Large intestine (tissue), 3 donors: ENCODE measurements around the gene CCDC86. TPM values are rescaled to one million over a fixed set of nuclear protein-coding genes. Genes with fewer than 3 reads are reported as not detected.

Source experiments
- DNase-seq, 2 donors: peaks; one replicate each; pipeline versions ENCODE4 v3.0.0 to v3.0.0-alpha.2; 2013
- H3K27ac ChIP-seq: one replicate; pipeline ENCODE4 v1.5.1; 2013; ENCODE audit warnings: low read length
- H3K27me3 ChIP-seq: 2 replicates; pipeline ENCODE4 v1.6.1; 2013; ENCODE audit warnings: low read length; ENCODE audit not compliant: control insufficient read depth, insufficient read depth
- H3K36me3 ChIP-seq: 2 replicates; pipeline ENCODE4 v1.6.1; 2013; ENCODE audit warnings: low read length; ENCODE audit not compliant: control insufficient read depth, insufficient read depth
- H3K4me1 ChIP-seq: one replicate; pipeline ENCODE4 v1.6.1; 2013; ENCODE audit warnings: low read length; ENCODE audit not compliant: control insufficient read depth, insufficient read depth
- H3K4me3 ChIP-seq: one replicate; pipeline ENCODE4 v1.5.1; 2013; ENCODE audit warnings: low read length
- H3K9me3 ChIP-seq: one replicate; pipeline ENCODE4 v1.6.1; 2013; ENCODE audit warnings: mild to moderate bottlenecking, low read depth, low read length, moderate library complexity; ENCODE audit not compliant: control insufficient read depth
- WGBS: methylation state at CpG from one replicate; pipeline ENCODE4 v1.1.5; 2013; ENCODE audit warnings: low lambda C conversion rate; ENCODE audit not compliant: insufficient coverage; 5-methylcytosine and 5-hydroxymethylcytosine counted together
- polyA plus RNA-seq: library from polyadenylated mRNA; unstranded; fragments of 120-200 nt; gene quantifications from one replicate; pipeline ENCODE4 v1.2.1, GENCODE V29; 2013

Gene CCDC86
- polyA plus RNA-seq, 1 donor: 21.6 TPM

DNA sequence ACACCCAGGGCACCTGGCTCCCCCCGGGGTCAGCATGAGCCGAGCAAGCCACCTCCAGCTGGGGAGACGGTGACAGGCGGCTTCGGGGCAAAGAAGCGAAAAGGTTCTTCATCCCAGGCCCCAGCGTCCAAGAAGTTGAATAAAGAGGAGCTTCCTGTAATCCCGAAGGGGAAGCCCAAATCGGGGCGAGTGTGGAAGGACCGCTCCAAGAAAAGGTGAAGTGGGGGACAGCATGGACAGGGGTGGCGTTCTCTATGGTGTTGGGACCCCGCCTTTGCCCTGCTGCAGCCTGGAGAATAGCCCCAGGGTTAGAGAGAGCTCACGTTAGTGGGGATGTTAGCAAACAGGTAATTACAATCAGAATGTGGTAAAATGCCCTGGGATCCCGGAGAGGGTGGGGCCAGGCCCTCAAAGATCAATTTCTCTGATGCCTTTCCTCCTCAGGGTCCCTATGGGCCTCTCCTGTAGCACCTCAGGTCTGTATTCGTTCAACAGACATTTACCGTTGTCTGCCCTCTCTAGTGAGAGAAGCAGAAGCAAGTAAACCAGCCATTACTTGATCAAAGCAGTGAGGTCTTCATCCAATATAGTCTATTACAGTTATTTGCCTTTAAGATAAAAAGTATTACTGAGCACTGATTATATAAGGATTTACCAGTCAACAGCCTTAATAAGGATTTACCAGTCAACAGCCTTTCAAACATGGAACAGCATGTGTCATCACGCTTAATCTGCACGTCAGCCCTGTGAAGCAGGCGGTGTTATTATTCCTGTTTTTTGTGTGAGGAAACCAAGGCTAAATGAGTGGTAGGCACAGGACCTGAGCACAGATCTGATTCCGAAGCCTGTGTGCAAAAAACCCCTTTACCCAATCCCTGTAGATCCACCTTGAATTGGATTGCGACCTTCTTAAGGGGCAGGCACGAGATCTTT is 1.0 kb downstream of the CCDC86 start:
- peaks cover 5% of the 10 kb centered on the region for H3K36me3 ChIP-seq
- no peaks in the 10 kb centered on the region for H3K9me3 ChIP-seq
- H3K4me1 ChIP-seq: peaks cover 27% of the 10 kb centered on the region
- WGBS: no CpG with 5 or more reads among the region's 23 CpGs
- DNase-seq: peak in 1 of 2 donors; percentile 28
- H3K27me3 ChIP-seq: no peaks in the 10 kb centered on the region
- H3K4me3 ChIP-seq: peak overlapping the region; percentile 90
- peak overlapping the region; percentile 68 for H3K27ac ChIP-seq

DNA sequence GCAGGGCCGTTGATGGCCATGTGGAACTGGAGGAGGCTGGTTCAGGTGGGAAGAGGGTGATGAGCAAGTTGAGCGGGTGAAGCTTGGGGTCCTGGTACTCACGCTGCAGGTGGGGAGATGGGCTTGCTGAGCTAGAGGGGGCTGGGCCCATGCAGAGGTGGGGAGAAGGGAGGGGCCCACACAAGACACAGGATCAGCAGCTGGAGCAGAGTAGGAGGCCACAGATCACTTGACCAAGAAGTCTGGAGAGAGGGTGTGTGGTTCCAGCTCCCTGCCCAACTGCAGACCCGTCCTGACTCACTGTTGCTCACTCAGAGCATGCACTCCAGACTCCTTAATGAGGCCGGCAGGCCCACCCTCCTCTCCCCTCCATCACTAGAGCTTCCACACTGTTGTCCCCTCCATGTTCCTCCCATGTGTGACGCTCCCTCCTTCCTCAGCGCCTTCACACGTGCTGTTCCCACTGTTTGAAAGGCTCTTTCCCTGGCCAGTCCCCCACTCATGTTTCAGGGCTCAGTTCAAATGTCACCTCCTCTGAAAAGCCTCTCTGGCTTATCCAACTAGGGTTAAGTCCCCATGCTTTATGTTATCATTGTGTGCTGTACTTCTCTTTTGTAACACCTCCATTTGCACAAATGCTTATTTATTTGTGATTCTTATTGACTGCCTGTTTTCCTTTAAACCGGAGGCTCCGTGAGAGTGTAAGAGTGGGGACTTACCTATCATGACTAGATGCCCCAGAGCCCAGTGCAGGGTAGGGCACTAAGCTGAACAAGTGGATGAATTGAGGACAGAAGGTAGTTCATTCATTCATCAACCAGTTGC is 2.3 kb downstream of the CCDC86 start:
- H3K36me3 ChIP-seq: peaks cover 17% of the 10 kb centered on the region
- peaks cover 27% of the 10 kb centered on the region for H3K4me1 ChIP-seq
- no peaks in the 10 kb centered on the region for H3K9me3 ChIP-seq
- no peak overlapping the region for H3K27ac ChIP-seq
- no peaks in the 10 kb centered on the region for H3K27me3 ChIP-seq
- peak in 1 of 2 donors; percentile 25 for DNase-seq
- no peak overlapping the region for H3K4me3 ChIP-seq
- no CpG with 5 or more reads among the region's 10 CpGs for WGBS

DNA sequence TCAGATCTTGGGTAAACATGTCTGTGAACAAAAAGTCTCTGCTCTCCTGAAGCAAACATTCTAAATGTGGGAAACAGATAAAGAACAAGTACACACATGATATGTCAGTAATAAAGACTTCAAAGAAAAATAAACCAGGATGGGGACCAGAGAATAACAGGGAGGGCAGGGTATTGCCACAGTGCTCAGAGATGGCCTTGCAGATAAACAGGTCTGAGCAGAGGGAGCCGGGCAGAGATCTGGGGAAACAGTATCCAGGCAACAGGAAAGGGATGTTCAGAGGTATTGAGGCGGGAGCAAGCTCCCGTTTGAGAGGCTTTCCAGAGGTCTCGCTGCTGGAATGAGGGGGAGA is 2.9 kb downstream of the CCDC86 start:
- H3K27me3 ChIP-seq: no peaks in the 10 kb centered on the region
- no peak overlapping the region for H3K27ac ChIP-seq
- H3K36me3 ChIP-seq: peaks cover 23% of the 10 kb centered on the region
- H3K4me3 ChIP-seq: no peak overlapping the region
- peak in 1 of 2 donors; percentile 23 for DNase-seq
- H3K4me1 ChIP-seq: peaks cover 27% of the 10 kb centered on the region
- H3K9me3 ChIP-seq: no peaks in the 10 kb centered on the region
- WGBS: no CpG with 5 or more reads among the region's 4 CpGs

DNA sequence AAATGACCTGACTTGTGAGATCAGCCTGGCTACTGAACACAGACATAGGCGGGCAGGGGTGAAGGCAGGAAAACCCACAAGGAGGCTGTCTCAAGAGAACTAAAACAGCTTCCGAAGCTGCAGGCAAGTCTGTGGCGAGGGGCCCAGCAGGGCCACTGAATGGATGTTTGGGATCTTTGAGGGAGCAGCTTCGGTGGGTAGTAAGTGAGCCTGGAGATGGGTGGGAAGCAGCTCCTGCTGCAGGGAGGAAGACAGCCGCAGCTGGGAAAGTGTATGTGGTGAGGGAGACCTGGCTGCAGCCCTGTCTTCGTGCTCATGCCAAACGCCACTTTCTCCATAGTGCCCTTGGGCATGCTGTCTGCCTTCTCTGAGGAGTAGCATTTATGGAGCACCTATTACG is 3.4 kb downstream of the CCDC86 start:
- Histone ChIP-seq H3K27me3 (no peaks in the 10 kb centered on the region), H3K9me3 (no peaks in the 10 kb centered on the region), H3K4me1 (peaks cover 27% of the 10 kb centered on the region), H3K27ac (no peak overlapping the region), H3K4me3 (no peak overlapping the region), H3K36me3 (peaks cover 28% of the 10 kb centered on the region)
- no peak for DNase-seq
- WGBS: no CpG with 5 or more reads among the region's 8 CpGs

DNA sequence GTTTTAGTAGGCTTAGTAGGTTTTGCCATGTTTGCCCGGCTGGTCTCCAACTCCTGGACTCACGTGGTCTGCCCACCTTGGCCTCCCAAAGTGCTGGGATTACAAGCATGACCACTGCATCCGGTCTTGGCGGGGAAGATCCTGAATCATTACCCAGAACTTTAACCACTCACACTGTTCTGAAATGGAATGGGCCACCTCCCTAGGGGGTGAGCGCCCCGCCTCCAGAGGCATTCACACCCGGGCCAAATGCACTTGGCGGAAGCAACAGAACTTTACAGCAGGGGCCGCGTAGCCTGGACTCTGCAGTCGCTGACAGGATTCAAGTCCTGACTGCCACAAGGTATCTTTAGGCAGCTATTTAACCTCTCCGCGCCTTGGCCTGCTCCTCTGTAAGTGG is 5.4 kb downstream of the CCDC86 start:
- no peak for DNase-seq
- H3K4me1 ChIP-seq: peaks cover 32% of the 10 kb centered on the region
- H3K27ac ChIP-seq: no peak overlapping the region
- H3K36me3 ChIP-seq: peaks cover 38% of the 10 kb centered on the region
- H3K9me3 ChIP-seq: no peaks in the 10 kb centered on the region
- no CpG with 5 or more reads among the region's 13 CpGs for WGBS
- no peak overlapping the region for H3K4me3 ChIP-seq
- H3K27me3 ChIP-seq: no peaks in the 10 kb centered on the region

DNA sequence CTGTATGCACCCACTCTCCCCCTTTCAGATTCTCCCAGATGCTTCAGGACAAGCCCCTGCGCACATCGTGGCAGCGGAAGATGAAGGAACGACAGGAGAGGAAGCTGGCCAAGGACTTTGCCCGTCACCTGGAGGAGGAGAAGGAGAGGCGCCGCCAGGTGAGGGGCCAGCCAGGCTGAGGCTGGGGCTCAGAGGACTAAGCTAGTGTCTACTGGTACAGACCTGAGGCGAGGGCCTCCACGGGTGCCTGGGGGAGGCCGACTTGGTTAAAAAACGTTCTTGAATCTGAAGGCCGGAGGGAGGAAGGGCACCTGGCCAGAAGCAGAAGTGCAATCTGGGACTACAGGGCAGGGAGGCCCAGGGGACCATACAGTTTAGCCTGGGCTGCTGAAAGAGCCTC is 6.0 kb downstream of the CCDC86 start:
- H3K27me3 ChIP-seq: no peaks in the 10 kb centered on the region
- WGBS: no CpG with 5 or more reads among the region's 12 CpGs
- H3K36me3 ChIP-seq: peaks cover 38% of the 10 kb centered on the region
- H3K9me3 ChIP-seq: peaks cover under 1% of the 10 kb centered on the region
- peak in 1 of 2 donors; percentile 57 for DNase-seq
- H3K4me1 ChIP-seq: peaks cover 32% of the 10 kb centered on the region
- H3K4me3 ChIP-seq: no peak overlapping the region
- H3K27ac ChIP-seq: no peak overlapping the region

DNA sequence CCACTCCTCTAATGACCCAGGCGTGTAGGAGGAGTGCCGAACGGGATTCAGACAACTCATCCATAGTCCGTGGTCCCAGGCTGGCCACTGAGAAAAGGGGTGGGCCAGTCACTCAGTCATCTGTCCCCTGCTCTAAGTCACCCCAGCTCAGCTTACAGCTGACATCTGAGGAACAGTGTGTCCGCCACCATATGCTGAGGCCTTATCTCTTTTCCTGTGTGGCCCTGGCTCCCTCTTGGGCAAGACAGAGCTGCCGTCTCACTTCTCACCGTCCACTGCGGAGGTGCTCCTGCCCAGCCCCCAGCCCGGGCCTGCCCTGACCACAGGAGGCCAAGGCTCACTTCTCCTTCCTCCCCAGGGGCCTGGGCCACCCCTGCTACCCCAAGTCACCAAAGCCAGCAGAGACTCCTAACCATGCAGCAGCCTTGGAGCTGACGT is 6.8 kb downstream of the CCDC86 start:
- H3K27me3 ChIP-seq: peaks cover 3% of the 10 kb centered on the region
- peaks cover 9% of the 10 kb centered on the region for H3K9me3 ChIP-seq
- no peak for DNase-seq
- peaks cover 27% of the 10 kb centered on the region for H3K4me1 ChIP-seq
- H3K4me3 ChIP-seq: no peak overlapping the region
- no CpG with 5 or more reads among the region's 10 CpGs for WGBS
- H3K27ac ChIP-seq: no peak overlapping the region
- H3K36me3 ChIP-seq: peaks cover 38% of the 10 kb centered on the region

DNA sequence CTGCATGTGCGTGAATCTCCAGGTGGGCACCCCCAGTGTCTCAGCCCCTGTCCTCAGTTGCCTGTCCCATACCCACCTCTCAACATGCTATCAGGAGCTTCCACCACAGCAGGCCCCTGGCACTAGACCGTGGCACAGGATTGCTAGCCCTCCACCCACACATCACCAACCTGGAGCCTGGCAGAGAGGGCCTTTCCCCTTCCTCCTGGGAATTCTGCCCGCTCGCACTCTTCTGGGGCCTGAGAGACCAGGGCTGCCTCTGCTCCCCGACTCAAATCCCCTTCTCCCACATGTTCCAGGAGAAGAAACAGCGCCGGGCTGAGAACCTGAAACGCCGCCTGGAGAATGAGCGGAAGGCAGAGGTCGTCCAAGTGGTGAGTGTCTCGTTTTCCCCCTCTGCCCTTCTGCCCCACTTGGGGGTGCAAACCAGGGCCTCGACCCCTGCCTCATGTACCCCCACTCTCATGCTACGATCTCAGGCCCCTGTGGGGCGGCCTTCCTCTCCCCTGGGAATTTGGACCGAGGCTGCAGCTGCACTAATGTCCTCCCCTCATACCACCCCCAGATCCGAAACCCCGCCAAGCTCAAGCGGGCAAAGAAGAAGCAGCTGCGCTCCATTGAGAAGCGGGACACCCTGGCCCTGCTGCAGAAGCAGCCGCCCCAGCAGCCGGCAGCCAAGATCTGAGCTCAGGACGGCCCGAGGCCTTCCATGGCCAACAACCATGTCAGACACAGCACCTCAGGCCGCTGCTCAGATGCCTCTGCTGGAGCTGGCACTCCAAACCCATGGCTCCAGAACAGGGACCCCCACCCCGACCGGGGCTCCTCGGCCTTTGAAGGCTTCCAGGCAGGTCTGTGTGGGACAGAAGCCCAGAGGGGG is 8.0 kb downstream of the CCDC86 start:
- H3K27ac ChIP-seq: no peak overlapping the region
- no peak for DNase-seq
- H3K4me1 ChIP-seq: peaks cover 27% of the 10 kb centered on the region
- WGBS: no CpG with 5 or more reads among the region's 29 CpGs
- peaks cover 3% of the 10 kb centered on the region for H3K27me3 ChIP-seq
- peaks cover 38% of the 10 kb centered on the region for H3K36me3 ChIP-seq
- H3K4me3 ChIP-seq: no peak overlapping the region
- peaks cover 9% of the 10 kb centered on the region for H3K9me3 ChIP-seq

DNA sequence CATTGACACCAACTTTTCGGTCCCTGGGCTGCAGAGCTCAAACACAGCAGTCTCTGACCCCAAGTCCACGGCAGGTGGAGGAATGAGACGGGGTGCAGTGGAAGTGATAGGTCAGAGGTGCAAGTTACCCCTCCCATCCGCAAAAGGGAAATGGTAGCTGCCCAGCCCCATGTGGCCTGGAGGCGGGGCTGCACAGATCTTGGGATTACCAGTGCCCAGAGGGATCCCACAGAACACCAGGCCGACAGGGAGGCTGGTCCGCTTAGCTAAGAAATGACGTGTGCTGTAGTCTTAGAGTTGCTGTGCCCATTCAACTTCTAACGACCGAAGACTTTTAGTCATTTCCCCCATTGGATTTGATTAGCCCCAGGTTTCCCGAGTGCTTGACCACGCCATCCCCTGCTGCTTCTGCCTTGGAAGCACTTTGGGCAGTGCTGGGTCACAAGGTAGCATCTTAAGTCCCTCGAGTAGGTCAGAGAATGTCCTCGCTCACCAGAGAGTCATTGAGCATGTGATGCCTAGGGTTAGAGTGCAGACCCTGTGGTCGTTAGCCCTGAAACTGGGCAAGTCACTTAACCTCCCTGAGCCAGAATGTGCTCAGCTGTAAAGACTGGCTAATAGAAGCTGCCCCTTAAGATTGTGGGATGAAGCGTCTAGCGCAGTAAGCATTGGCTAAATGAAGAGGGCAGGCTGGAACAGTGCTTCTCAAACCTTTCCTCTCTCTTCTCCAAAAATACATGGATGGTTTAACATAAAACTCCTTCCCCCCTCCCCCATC is 9.6 kb downstream of the CCDC86 start:
- Histone ChIP-seq H3K27me3 (peaks cover 5% of the 10 kb centered on the region), H3K27ac (peak overlapping the region; percentile 91), H3K4me1 (peaks cover 36% of the 10 kb centered on the region), H3K36me3 (peaks cover 38% of the 10 kb centered on the region), H3K4me3 (no peak overlapping the region), H3K9me3 (peaks cover 9% of the 10 kb centered on the region)
- no CpG with 5 or more reads among the region's 17 CpGs for WGBS
- no peak for DNase-seq
